ENCODE measurements around the gene GNG11.
"Not testable (repeated sequence)": the region's sequence is repeated elsewhere in the genome, so short reads cannot be mapped to it uniquely, and the experiment has no call there.

The GNG11 gene

DNA sequence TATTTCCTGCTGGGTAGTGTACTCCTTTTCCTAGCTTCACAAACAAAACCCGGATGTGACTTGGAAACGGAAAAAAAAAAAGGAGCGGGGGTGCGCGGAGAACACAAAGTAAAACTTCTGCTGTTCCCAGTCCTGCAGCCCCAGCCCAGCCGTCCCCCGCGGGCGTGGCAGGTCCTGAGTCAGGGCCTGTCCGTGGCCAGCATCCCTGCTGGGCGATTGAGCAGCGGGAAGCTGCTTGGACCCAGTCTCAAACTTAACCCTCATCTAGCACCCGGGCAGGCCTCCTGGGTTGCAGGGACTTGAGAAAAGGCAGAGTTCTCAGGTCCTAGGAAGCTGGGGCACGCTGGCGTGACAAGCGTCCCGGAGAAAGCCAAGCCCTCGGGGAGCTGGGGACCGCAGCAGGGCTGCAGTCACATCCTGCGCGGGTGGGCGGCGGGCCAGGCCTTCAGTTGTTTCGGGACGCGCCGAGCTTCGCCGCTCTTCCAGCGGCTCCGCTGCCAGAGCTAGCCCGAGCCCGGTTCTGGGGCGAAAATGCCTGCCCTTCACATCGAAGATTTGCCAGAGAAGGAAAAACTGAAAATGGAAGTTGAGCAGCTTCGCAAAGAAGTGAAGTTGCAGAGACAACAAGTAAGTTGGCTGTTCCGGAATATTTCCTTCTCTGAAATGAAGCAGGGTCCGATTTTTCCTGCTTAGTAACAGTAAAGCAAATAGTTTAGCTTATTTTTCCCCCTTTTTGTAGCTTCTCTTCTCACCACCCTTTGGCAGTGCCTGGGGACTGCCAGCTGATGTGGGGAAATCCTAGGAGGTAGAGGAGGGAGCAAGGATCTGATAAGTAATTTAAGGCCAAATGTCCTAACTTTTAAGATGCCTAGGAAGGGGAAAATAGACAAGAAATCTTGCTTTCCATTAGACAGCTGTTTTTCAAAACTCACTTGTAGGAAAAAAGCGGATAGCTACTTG, at the start of gene GNG11:
Gene GNG11 (plus strand): TSS at position 129 of the 960 bp plus-strand sequence. CDS start 403 bp downstream, at position 532.
- DNase-seq = peak; percentile 71

DNA sequence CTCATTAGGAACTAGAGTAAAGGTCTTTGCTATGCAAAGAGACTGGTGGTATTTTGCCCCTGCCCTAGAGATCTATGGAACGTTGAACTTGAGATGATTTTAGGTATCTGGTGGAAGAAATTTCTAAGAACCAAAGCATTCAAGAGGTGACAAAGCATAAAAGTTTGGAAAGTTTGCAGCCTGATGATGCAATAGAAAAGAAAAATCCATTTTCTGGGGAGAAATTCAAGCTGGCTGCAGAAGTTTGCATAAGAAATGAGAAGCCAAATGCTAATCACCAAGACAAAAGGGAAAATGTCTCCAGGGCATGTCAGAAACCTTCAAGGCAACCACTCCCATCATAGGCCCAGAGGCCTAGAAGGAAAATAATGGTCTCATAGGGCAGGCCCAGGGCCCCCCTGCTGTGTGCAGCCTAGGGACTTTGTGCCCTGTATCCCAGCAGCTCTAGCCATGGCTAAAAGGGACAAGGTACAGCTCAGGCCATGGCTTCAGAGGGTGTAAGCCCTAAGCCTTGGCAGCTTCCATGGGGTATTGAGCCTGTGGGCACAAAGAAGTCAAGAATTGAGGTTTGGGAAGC, 47.4 kb upstream of the GNG11 start:
- DNase-seq = no peak

DNA sequence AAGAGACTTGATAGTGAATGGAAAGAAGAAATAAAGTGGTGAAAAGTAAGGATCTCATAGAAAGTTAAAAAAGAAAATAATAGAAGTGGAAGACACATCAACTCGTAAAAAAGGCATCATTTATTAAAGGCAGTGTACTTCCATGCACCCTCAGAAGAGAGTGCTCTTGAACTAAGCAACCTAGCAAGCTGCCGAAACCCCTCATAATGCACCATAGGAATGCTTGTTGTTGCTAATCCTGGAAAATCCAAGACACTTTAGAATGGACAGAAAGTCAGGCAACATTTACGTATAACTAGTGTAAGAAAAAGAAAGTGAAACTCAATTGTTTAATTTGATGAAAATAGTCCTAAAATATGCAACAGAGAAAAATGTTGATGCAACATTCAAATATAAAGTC, 43.8 kb upstream of the GNG11 start:
- no peak for DNase-seq

GRCh38 chr7:93879356-93879755, 42.2 kb upstream of the GNG11 start:
- no peak for DNase-seq

GRCh38 chr7:93882468-93882867, 39.1 kb upstream of the GNG11 start:
- DNase-seq = no peak

DNA sequence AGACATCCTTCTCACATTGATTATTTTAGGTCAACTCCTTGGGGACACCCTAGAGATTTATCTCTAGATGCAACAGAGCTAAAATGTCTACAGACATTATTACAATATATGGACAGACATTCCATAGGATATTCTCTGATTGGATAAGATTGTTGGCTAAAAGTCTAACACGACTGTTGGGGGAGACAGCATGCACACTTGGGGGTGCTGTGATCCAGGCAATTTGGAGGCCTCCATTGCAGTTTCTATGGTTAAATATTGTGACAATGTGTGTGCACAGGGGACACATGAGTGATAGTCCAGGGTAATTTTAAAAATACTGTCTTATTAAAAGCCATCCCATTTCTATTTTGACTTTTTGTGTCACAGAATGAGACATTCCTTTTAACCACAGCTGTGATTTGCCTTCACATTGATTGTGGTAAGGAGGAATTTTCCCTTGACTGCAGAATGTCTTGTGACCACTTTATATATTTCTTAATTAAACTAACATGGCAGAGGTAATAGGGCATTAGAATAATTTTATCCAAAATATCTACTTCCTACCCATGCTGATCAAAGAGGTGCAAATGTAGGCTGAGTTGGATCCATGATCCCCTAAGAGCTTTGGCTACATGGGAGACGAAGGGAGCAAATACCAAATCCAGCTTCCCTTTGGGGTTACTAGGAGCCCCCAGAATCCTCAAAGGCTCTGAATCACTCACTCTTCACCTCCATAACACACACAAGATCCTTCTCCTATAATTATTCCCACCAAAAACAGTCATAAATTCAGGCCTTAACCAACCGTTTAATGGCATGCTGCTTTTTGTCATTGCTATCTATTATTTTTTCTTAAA, 38.2 kb upstream of the GNG11 start:
- DNase-seq = no peak

GRCh38 chr7:93883917-93884345, 37.6 kb upstream of the GNG11 start:
- no peak for DNase-seq

- no peak for DNase-seq
Observed at GRCh38 chr7:93884541-93884940, 37.0 kb upstream of the GNG11 start.

DNA sequence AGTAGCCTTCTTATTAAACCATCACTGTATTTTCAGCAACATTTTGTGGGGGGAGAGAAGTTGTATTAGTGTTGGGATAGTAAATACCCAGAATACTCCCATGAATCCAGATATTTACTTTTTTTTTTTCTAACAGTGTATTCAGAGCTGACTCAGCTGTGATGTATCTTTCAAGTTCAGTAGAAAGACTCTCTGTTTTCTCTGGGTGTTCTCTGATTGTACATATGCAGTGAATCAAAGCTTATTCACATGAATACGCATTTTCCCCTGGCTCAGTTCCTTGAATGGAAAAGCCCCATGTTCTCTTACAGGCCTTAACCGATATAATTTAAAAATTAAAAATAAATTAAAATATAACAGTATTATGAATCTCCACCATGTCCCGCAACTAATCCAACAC, 32.3 kb upstream of the GNG11 start:
- no peak for DNase-seq

DNA sequence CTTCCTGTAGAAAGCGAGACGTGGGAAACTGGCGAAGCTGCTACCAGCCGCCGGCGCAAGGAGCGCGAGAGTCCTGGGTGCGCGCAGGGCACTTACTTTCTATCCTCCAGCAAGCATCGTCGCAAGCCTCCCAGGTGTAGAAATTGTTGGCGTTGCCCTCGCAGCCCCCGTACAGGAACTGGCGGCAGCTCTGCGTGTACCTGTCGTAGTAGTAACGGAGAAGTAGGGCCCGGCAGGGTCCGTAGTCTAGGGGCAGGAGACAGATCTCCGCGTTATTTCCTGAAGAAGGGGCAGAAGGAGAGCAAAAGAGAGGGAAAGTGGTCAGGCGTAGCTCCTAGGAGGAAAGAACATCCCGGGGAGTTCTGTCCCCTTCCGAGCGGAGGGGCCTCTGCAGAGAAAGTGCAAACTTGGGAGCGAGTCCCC, 31.5 kb upstream of the GNG11 start:
- peak; percentile 53 for DNase-seq

DNA sequence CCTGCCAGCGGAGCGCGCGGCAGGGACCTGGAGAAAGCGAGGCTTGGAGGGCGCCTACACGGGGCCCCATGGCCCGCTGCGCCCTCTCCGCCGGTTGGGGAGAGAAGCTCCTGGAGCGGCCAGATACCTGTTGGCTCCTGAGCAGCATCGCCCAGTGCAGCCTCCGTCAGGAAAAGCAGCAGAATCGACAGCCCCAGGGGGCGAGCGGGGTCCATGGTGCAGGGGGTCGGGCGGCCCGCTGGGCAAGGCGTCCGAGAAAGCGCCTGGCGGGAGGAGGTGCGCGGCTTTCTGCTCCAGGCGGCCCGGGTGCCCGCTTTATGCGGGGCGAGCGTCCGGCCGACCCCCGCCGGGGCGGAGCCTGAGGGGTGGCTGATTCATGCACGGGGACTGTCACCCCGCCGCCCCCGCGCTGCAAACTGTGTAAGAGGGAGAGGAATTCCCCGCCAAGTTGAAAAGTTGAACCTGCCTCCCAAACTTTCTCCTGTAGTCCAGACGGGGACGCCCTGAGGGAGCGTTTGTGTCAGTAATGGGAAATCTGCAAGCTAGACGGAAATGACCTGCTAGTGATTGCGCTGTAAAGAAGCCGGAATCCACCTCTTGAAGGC, 31.0 kb upstream of the GNG11 start, which contains the start of gene TFPI2:
Gene TFPI2 (minus strand): TSS at position 290 of the 605 bp plus-strand sequence. CDS start 75 bp downstream, at position 215.
- DNase-seq = peak; percentile 60

DNA sequence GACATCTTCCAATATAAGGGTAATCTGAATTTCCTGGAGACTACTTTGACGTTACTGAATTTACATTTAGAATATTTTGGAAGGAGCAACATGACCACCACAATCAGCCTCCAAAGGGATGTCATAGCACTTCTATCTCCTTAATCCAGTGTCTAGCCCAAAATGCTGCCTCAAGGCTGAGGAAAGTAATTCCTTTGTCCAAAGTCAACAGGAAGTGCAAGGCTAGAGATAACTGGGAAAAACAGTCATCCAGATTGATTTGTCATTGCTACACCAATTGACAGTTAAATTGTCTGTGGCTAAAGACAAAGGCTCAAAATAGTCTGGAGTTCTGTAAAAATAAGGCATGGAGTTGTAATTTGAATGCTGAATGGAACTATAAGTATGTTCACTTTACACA, 27.1 kb upstream of the GNG11 start:
- DNase-seq = no peak

DNA sequence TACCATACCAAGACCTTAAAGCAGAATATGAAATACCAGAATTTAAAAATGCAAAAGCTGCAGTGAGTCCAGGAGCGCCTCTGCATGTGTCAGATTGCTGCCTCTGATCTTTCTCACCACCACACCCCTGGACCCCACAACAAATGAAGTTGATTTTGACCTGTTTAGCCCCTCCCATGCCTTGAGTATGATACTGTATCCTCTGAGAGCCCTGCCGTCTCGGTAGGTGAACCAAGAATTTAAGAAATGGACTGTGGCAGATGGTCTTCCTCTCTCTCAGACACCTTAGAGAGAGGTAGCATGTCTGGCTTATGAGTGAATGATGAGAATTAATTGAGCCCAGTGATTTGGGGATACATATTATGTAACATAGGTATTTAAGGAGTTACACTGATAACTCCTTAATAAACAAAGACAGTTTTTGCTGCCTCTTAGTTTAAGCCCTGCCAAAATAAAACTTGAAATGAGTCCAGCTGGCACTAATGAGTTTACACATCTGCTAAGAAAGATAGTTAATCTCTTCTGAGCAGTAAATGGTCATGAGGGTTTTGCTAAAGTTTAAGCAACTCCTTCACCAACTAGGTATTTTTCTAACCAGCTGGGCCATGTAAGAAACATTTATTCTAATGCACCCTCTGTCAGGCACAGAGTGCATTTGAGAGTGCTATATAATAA, 26.4 kb upstream of the GNG11 start:
- no peak for DNase-seq

GRCh38 chr7:93895859-93896600, 25.5 kb upstream of the GNG11 start:
- no peak for DNase-seq

GRCh38 chr7:93897680-93898079, 23.9 kb upstream of the GNG11 start:
- DNase-seq = no peak

GRCh38 chr7:93902777-93903423, 18.6 kb upstream of the GNG11 start:
- DNase-seq = no peak

- DNase-seq = no peak
Observed at GRCh38 chr7:93906267-93906666, 15.3 kb upstream of the GNG11 start, which contains the start of gene GNGT1. TSS of gene GNGT1 (plus strand) at chr7:93906567. CDS start at chr7:93906747, 180 bp downstream.

DNA sequence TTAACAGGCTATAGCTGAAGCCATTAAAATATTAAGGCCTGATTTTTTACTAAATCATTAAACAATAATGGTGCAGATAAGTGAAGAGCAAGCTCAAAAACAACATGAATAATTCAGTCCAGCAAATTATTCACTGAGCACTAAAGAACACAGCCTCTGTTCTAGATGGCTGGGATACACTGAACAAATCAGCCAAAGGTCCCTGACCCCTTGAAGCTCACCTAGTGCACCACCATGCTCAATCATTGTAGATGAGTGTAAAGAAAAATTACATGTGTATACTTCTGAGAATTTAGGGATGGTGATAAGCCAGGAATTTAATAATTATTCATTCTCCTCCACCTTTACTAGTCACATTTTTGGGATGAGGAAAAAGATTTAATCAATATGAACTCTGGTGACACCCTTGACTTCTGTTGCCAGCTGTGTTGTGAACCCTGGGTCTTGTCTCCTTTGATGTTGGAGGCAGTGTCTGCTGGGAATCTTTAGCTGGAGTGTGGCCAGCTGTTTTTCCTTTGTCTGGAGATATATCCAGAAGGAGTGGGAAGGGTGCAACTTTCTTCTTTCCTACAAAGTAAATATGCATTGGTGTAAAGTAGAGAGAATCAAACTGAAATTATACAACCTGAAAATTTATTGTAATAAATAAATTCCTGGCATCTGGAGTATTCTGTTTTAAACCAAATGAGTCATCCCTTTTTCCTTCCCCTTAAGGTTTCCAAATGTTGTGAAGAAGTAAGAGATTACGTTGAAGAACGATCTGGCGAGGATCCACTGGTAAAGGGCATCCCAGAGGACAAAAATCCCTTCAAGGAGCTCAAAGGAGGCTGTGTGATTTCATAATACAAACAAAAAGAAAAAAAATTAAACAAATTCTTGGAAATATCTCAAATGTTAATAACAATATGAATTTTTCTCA, 11.2 kb upstream of the GNG11 start:
- no peak for DNase-seq

- not testable (repeated sequence) for DNase-seq
Observed at GRCh38 chr7:93911242-93911641, 10.3 kb upstream of the GNG11 start.

DNA sequence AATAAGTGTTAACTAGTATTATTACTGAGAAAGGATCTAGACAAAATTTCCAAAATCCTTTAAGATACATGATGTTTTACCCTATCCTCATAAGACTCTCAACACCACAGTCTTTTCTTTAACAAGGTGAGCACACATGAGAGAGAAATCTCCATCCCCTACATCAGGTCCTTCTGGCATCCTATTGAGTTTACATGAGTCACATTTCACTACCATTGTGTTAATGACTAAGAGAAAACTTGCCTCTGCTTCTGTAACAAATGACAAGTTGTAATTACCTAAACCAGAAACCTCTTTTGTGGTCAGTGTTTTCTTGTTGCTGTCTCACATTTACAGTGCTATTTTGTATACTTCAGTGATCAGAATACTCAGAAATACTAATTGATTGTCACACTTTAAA, 9.9 kb upstream of the GNG11 start:
- DNase-seq = not testable (repeated sequence)

Data from activated CD8-positive, alpha-beta memory T cell treated with anti-CD3 and anti-CD28 coated beads, Interleukin-2, amount 50 U/mL, for 48 hours (primary cell).